Measurements from ENCODE around the gene SCAF4.
"Not testable (repeated sequence)": the region's sequence is repeated elsewhere in the genome, so short reads cannot be mapped to it uniquely, and the experiment has no call there.

SCAF4 gene

GRCh38 chr21:31631881-31632280, 100.0 kb downstream of the SCAF4 start:
- H3K36me3 ChIP-seq (ENCODE audit: control insufficient read depth in 4 of 4, insufficient read depth in 4 of 4, low read length in 3 of 4); H3K9me3 ChIP-seq (ENCODE audit: control extremely low read depth in 1 of 5, control insufficient read depth in 4 of 5, insufficient read depth in 2 of 5, low read depth in 1 of 5, low read length in 4 of 5); H3K4me1 ChIP-seq (ENCODE audit: control extremely low read depth in 1 of 4, control insufficient read depth in 4 of 4, insufficient read depth in 4 of 4, low read length in 3 of 4); H3K4me3 ChIP-seq (ENCODE audit: control insufficient read depth in 1 of 7, extremely low read depth in 1 of 7, insufficient read depth in 4 of 7, low read depth in 2 of 7, low read length in 6 of 7); POLR2A ChIA-PET; H3K27me3 ChIP-seq (replicated peaks in 2 of 5; ENCODE audit: control insufficient read depth in 4 of 5, insufficient read depth in 5 of 5, low read length in 4 of 5); H3K27ac ChIP-seq (ENCODE audit: insufficient read depth in 1 of 2, low read depth in 1 of 2, low read length in 2 of 2, poor library complexity in 1 of 2, severe bottlenecking in 2 of 2); CTCF ChIA-PET; DNase-seq: not testable (repeated sequence)
- 96% methylated on average over 4 of the region's 6 CpGs for WGBS (ENCODE audit: insufficient coverage)

- Histone ChIP-seq H3K36me3 (ENCODE audit: control insufficient read depth in 4 of 4, insufficient read depth in 4 of 4, low read length in 3 of 4) (no peaks in the 10 kb centered on the region), H3K27ac (ENCODE audit: insufficient read depth in 1 of 2, low read depth in 1 of 2, low read length in 2 of 2, poor library complexity in 1 of 2, severe bottlenecking in 2 of 2) (no peak overlapping the region), H3K9me3 (ENCODE audit: control extremely low read depth in 1 of 5, control insufficient read depth in 4 of 5, insufficient read depth in 2 of 5, low read depth in 1 of 5, low read length in 4 of 5) (no peaks in the 10 kb centered on the region), H3K4me1 (ENCODE audit: control extremely low read depth in 1 of 4, control insufficient read depth in 4 of 4, insufficient read depth in 4 of 4, low read length in 3 of 4) (no peaks in the 10 kb centered on the region), H3K4me3 (ENCODE audit: control insufficient read depth in 1 of 7, extremely low read depth in 1 of 7, insufficient read depth in 4 of 7, low read depth in 2 of 7, low read length in 6 of 7) (no peak overlapping the region), H3K27me3 (replicated peaks in 2 of 5; ENCODE audit: control insufficient read depth in 4 of 5, insufficient read depth in 5 of 5, low read length in 4 of 5) (no peaks in the 10 kb centered on the region)
- WGBS (ENCODE audit: insufficient coverage) = 99% methylated on average over 8 of the region's 8 CpGs
- no peak for DNase-seq
- POLR2A ChIA-PET = no interaction called here
- CTCF ChIA-PET = no interaction called here
These were observed 101.8 kb downstream of the SCAF4 start for GRCh38 chr21:31629972-31630711.

- Histone ChIP-seq H3K27me3 (replicated peaks in 2 of 5; ENCODE audit: control insufficient read depth in 4 of 5, insufficient read depth in 5 of 5, low read length in 4 of 5) (no peaks in the 10 kb centered on the region), H3K36me3 (ENCODE audit: control insufficient read depth in 4 of 4, insufficient read depth in 4 of 4, low read length in 3 of 4) (no peaks in the 10 kb centered on the region), H3K4me3 (ENCODE audit: control insufficient read depth in 1 of 7, extremely low read depth in 1 of 7, insufficient read depth in 4 of 7, low read depth in 2 of 7, low read length in 6 of 7) (no peak overlapping the region), H3K27ac (ENCODE audit: insufficient read depth in 1 of 2, low read depth in 1 of 2, low read length in 2 of 2, poor library complexity in 1 of 2, severe bottlenecking in 2 of 2) (no peak overlapping the region), H3K4me1 (ENCODE audit: control extremely low read depth in 1 of 4, control insufficient read depth in 4 of 4, insufficient read depth in 4 of 4, low read length in 3 of 4) (peaks cover 0 to 5% (median 2%) of the 10 kb centered on the region in 4 experiments), H3K9me3 (ENCODE audit: control extremely low read depth in 1 of 5, control insufficient read depth in 4 of 5, insufficient read depth in 2 of 5, low read depth in 1 of 5, low read length in 4 of 5) (no peaks in the 10 kb centered on the region)
- DNase-seq = no peak
- POLR2A ChIA-PET = no interaction called here
- 98% methylated on average over 11 of the region's 11 CpGs for WGBS (ENCODE audit: insufficient coverage)
- CTCF ChIA-PET = interaction anchor here (0.5 kb wide), 1 partner anchor 470 kb away, joined by 3 read pairs; no protein-coding TSS in a partner anchor
These were observed 106.9 kb downstream of the SCAF4 start for GRCh38 chr21:31624961-31625491.

- no CpG with 5 or more reads among the region's 3 CpGs for WGBS (ENCODE audit: insufficient coverage)
- ChIA-PET POLR2A (no interaction called here), CTCF (interaction anchor here (1.0 kb wide), 1 partner anchor 16 kb away, joined by 4 read pairs; no protein-coding TSS in a partner anchor)
- no peak for DNase-seq
- Histone ChIP-seq H3K9me3 (ENCODE audit: control extremely low read depth in 1 of 5, control insufficient read depth in 4 of 5, insufficient read depth in 2 of 5, low read depth in 1 of 5, low read length in 4 of 5) (no peaks in the 10 kb centered on the region), H3K27ac (ENCODE audit: insufficient read depth in 1 of 2, low read depth in 1 of 2, low read length in 2 of 2, poor library complexity in 1 of 2, severe bottlenecking in 2 of 2) (no peak overlapping the region), H3K36me3 (ENCODE audit: control insufficient read depth in 4 of 4, insufficient read depth in 4 of 4, low read length in 3 of 4) (no peaks in the 10 kb centered on the region), H3K4me1 (ENCODE audit: control extremely low read depth in 1 of 4, control insufficient read depth in 4 of 4, insufficient read depth in 4 of 4, low read length in 3 of 4) (peaks cover 0 to 5% (median 2%) of the 10 kb centered on the region in 4 experiments), H3K4me3 (ENCODE audit: control insufficient read depth in 1 of 7, extremely low read depth in 1 of 7, insufficient read depth in 4 of 7, low read depth in 2 of 7, low read length in 6 of 7) (no peak overlapping the region), H3K27me3 (replicated peaks in 2 of 5; ENCODE audit: control insufficient read depth in 4 of 5, insufficient read depth in 5 of 5, low read length in 4 of 5) (no peaks in the 10 kb centered on the region)
These were observed 107.7 kb downstream of the SCAF4 start for GRCh38 chr21:31624181-31624580.

- peaks cover 0 to 5% (median 2%) of the 10 kb centered on the region in 4 experiments for H3K4me1 ChIP-seq (ENCODE audit: control extremely low read depth in 1 of 4, control insufficient read depth in 4 of 4, insufficient read depth in 4 of 4, low read length in 3 of 4)
- H3K36me3 ChIP-seq (ENCODE audit: control insufficient read depth in 4 of 4, insufficient read depth in 4 of 4, low read length in 3 of 4) = no peaks in the 10 kb centered on the region
- CTCF ChIA-PET = interaction anchor here (1.0 kb wide), 1 partner anchor 16 kb away, joined by 4 read pairs; no protein-coding TSS in a partner anchor
- POLR2A ChIA-PET = no interaction called here
- no peaks in the 10 kb centered on the region for H3K27me3 ChIP-seq (replicated peaks in 2 of 5; ENCODE audit: control insufficient read depth in 4 of 5, insufficient read depth in 5 of 5, low read length in 4 of 5)
- no peak overlapping the region for H3K27ac ChIP-seq (ENCODE audit: insufficient read depth in 1 of 2, low read depth in 1 of 2, low read length in 2 of 2, poor library complexity in 1 of 2, severe bottlenecking in 2 of 2)
- DNase-seq = peak in 2 of 3 donors; percentile 13 to 17
- 89% methylated on average over 3 of the region's 6 CpGs for WGBS (ENCODE audit: insufficient coverage)
- no peak overlapping the region for H3K4me3 ChIP-seq (ENCODE audit: control insufficient read depth in 1 of 7, extremely low read depth in 1 of 7, insufficient read depth in 4 of 7, low read depth in 2 of 7, low read length in 6 of 7)
- H3K9me3 ChIP-seq (ENCODE audit: control extremely low read depth in 1 of 5, control insufficient read depth in 4 of 5, insufficient read depth in 2 of 5, low read depth in 1 of 5, low read length in 4 of 5) = no peaks in the 10 kb centered on the region
These were observed 108.3 kb downstream of the SCAF4 start for GRCh38 chr21:31623664-31624063.

- Histone ChIP-seq H3K9me3 (ENCODE audit: control extremely low read depth in 1 of 5, control insufficient read depth in 4 of 5, insufficient read depth in 2 of 5, low read depth in 1 of 5, low read length in 4 of 5) (no peaks in the 10 kb centered on the region), H3K27ac (ENCODE audit: insufficient read depth in 1 of 2, low read depth in 1 of 2, low read length in 2 of 2, poor library complexity in 1 of 2, severe bottlenecking in 2 of 2) (no peak overlapping the region), H3K27me3 (replicated peaks in 2 of 5; ENCODE audit: control insufficient read depth in 4 of 5, insufficient read depth in 5 of 5, low read length in 4 of 5) (no peaks in the 10 kb centered on the region), H3K4me3 (ENCODE audit: control insufficient read depth in 1 of 7, extremely low read depth in 1 of 7, insufficient read depth in 4 of 7, low read depth in 2 of 7, low read length in 6 of 7) (no peak overlapping the region), H3K4me1 (ENCODE audit: control extremely low read depth in 1 of 4, control insufficient read depth in 4 of 4, insufficient read depth in 4 of 4, low read length in 3 of 4) (peaks cover 0 to 5% (median 2%) of the 10 kb centered on the region in 4 experiments), H3K36me3 (ENCODE audit: control insufficient read depth in 4 of 4, insufficient read depth in 4 of 4, low read length in 3 of 4) (no peaks in the 10 kb centered on the region)
- WGBS (ENCODE audit: insufficient coverage) = no CpG with 5 or more reads among the region's 3 CpGs
- POLR2A ChIA-PET = no interaction called here
- DNase-seq = peak in 2 of 3 donors; percentile 17 to 49
- CTCF ChIA-PET = no interaction called here
These were observed 109.5 kb downstream of the SCAF4 start for GRCh38 chr21:31622397-31622796.

All from common myeloid progenitor, CD34-positive (primary cell).